Endodermal cell (in vitro differentiated cells): ENCODE measurements around the gene GABBR1. TPM values are rescaled to one million over a fixed set of nuclear protein-coding genes. Genes with fewer than 3 reads are reported as not detected.

Experiments used
- DNase-seq: peaks from one replicate; pipeline ENCODE4 v3.0.0-alpha.2; 2017
- H3K27ac ChIP-seq: 2 replicates; pipeline ENCODE4 v1.5.1; 2013; ENCODE audit warnings: mild to moderate bottlenecking, low read depth, low read length, moderate library complexity
- H3K27me3 ChIP-seq: 2 replicates; pipeline ENCODE4 v1.6.1; 2013; ENCODE audit warnings: mild to moderate bottlenecking, low read length, moderate library complexity; ENCODE audit not compliant: insufficient read depth, control insufficient read depth, poor library complexity, severe bottlenecking
- H3K36me3 ChIP-seq: 2 replicates; pipeline ENCODE4 v1.7.0; 2013; ENCODE audit warnings: mild to moderate bottlenecking, low read length, moderate library complexity; ENCODE audit not compliant: control insufficient read depth, insufficient read depth
- H3K4me1 ChIP-seq: one replicate; pipeline ENCODE4 v1.7.0; 2013; ENCODE audit warnings: low read length; ENCODE audit not compliant: control insufficient read depth, insufficient read depth
- H3K4me3 ChIP-seq: 2 replicates; pipeline ENCODE4 v1.5.1; 2013; ENCODE audit warnings: mild to moderate bottlenecking, low read length, moderate library complexity
- H3K9ac ChIP-seq: 2 replicates; pipeline ENCODE4 v1.6.1; 2013; ENCODE audit warnings: mild to moderate bottlenecking, low read length, moderate library complexity; ENCODE audit not compliant: poor library complexity, severe bottlenecking; ENCODE audit errors: extremely low read depth
- H3K9me3 ChIP-seq: 2 replicates; pipeline ENCODE4 v1.6.1; 2013; ENCODE audit warnings: mild to moderate bottlenecking, low read length, moderate library complexity; ENCODE audit not compliant: control insufficient read depth
- H3K27ac Mint-ChIP-seq: 2 replicates; pipeline ENCODE4 v1.8.0; 2020; ENCODE audit warnings: mixed read lengths
- H3K27me3 Mint-ChIP-seq: 2 replicates; pipeline ENCODE4 v1.8.0; 2021; ENCODE audit warnings: mild to moderate bottlenecking, mixed read lengths; ENCODE audit not compliant: insufficient read depth
- H3K36me3 Mint-ChIP-seq: 2 replicates; pipeline ENCODE4 v1.8.0; 2020; ENCODE audit warnings: low read depth, mixed read lengths
- H3K4me1 Mint-ChIP-seq: 2 replicates; pipeline ENCODE4 v1.8.0; 2020; ENCODE audit warnings: mixed read lengths
- H3K4me3 Mint-ChIP-seq: 2 replicates; pipeline ENCODE4 v1.8.0; 2020; ENCODE audit warnings: mild to moderate bottlenecking, moderate library complexity, mixed read lengths
- H3K9me3 Mint-ChIP-seq: 2 replicates; pipeline ENCODE4 v1.8.0; 2020; ENCODE audit warnings: mild to moderate bottlenecking, mixed read lengths
- CTCF ChIP-seq: fragments of 200-600 bp; sonication (generic); conservative IDR thresholded peaks from 2 replicates; pipeline ENCODE4 v1.5.0; 2021; ENCODE audit warnings: antibody characterized with exemption, mild to moderate bottlenecking
- WGBS, 2 experiments: methylation state at CpG; one replicate each; pipeline versions ENCODE4 v1.1.5 to v1.1.7; 2013; ENCODE audit warnings: missing lambda C conversion rate in 2 of 2, mixed read lengths in 1 of 2; ENCODE audit not compliant: insufficient coverage in 1 of 2, insufficient read length in 1 of 2; 5-methylcytosine and 5-hydroxymethylcytosine counted together
- total RNA-seq, 2 donors: library from RNA; stranded (reverse); fragmentation: NEBNext Ultra II Directional in 1 of 2; extraction: Animal tissue kit (Norgen Biotek cat#: 25700) in 1 of 2; gene quantifications; 2 replicates in 1 of 2; 3 replicates in 1 of 2; pipeline ENCODE4 v1.2.1, GENCODE V29; 2021

Gene GABBR1
- total RNA-seq, 2 donors from 2014 or later: 81.8 to 99.1 TPM

GRCh38 chr6:29553268-29554057, 79.5 kb downstream of the GABBR1 start:
- 3 to 5% methylated on average over 29 to 83 of the region's 83 CpGs for WGBS, 2 experiments
- peak; percentile 92 for DNase-seq
- no peak overlapping the region for H3K9ac ChIP-seq
- H3K4me3 Mint-ChIP-seq: peak overlapping the region; percentile 49
- H3K4me1 Mint-ChIP-seq: peaks cover 8% of the 10 kb centered on the region
- no peaks in the 10 kb centered on the region for H3K4me1 ChIP-seq
- no peak overlapping the region for H3K27ac Mint-ChIP-seq
- H3K27me3 ChIP-seq: peaks cover 76% of the 10 kb centered on the region
- no peaks in the 10 kb centered on the region for H3K9me3 Mint-ChIP-seq
- H3K9me3 ChIP-seq: no peaks in the 10 kb centered on the region
- no peak overlapping the region for H3K27ac ChIP-seq
- TF ChIP-seq CTCF: peak; percentile 56
- peak overlapping the region; percentile 70 for H3K4me3 ChIP-seq
- H3K36me3 ChIP-seq: no peaks in the 10 kb centered on the region
- peaks cover 77% of the 10 kb centered on the region for H3K27me3 Mint-ChIP-seq
- no peaks in the 10 kb centered on the region for H3K36me3 Mint-ChIP-seq

- Histone ChIP-seq H3K36me3 (no peaks in the 10 kb centered on the region), H3K4me3 (no peak overlapping the region), H3K9me3 (no peaks in the 10 kb centered on the region), H3K27me3 (peaks cover 76% of the 10 kb centered on the region), H3K9ac (no peak overlapping the region), H3K4me1 (no peaks in the 10 kb centered on the region), H3K27ac (no peak overlapping the region)
- Mint-ChIP-seq H3K27me3 (peaks cover 77% of the 10 kb centered on the region), H3K36me3 (no peaks in the 10 kb centered on the region), H3K27ac (no peak overlapping the region), H3K4me3 (peak overlapping the region; percentile 49), H3K9me3 (no peaks in the 10 kb centered on the region), H3K4me1 (peaks cover 8% of the 10 kb centered on the region)
- no peak for TF ChIP-seq CTCF
- no peak for DNase-seq
- 65% methylated on average over 5 of the region's 5 CpGs; no CpG with 5 or more reads in 1 of the 2 experiments for WGBS, 2 experiments
Measured at GRCh38 chr6:29552512-29553051, 80.4 kb downstream of the GABBR1 start.

- Mint-ChIP-seq H3K27ac (no peak overlapping the region), H3K27me3 (peaks cover 30% of the 10 kb centered on the region), H3K9me3 (no peaks in the 10 kb centered on the region), H3K4me3 (no peak overlapping the region), H3K4me1 (no peaks in the 10 kb centered on the region), H3K36me3 (no peaks in the 10 kb centered on the region)
- 70 to 71% methylated on average over 3 of the region's 3 CpGs for WGBS, 2 experiments
- Histone ChIP-seq H3K36me3 (no peaks in the 10 kb centered on the region), H3K9me3 (no peaks in the 10 kb centered on the region), H3K27ac (no peak overlapping the region), H3K9ac (no peak overlapping the region), H3K27me3 (peaks cover 30% of the 10 kb centered on the region), H3K4me1 (no peaks in the 10 kb centered on the region), H3K4me3 (no peak overlapping the region)
- DNase-seq: no peak
- TF ChIP-seq CTCF: no peak
Measured at GRCh38 chr6:29547573-29547972, 85.4 kb downstream of the GABBR1 start.
